ENCODE results near the gene ZNF586.
"Not testable (repeated sequence)": the region's sequence is repeated elsewhere in the genome, so short reads cannot be mapped to it uniquely, and the experiment has no call there.

Gene ZNF586

DNA sequence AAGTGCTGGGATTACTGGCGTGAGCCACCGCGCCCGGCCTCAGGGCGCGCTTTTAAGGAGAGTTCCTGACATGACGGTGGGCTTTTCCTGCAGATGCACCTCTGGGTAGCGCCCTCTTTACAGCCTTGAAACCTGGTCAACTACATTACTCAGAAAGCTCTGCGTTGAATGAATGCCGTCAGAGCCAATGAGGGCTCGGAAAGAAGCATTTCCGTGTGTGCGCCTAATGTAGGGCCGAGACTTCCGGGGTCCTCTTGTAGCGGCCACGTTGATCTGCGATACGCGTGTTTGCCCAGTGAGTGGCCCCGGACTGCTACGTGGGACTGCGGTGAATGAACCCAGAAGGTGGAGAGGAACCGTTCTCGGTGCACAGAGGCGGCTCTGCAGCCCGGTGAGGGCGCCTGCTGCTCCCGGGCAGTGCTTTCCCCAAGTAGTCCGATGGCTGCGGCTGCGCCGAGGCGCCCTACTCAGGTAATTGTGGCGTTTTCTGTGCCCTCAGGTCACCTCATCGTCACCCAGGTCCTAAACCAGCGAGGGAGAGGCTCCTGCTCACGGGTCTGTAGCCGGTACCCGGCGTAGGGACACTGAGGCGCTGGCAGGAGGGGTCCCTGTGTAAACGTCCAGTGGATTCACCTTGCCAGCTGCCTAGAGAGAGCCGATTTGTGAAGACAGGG is 50.1 kb downstream of the ZNF586 start:
- peak; percentile 72 to 97 (median 86) for DNase-seq
- intact Hi-C loops (cut with DNase I), result loop anchor here (10.0 kb wide), 1 partner anchor 335 kb away; the partner anchor contains the start of gene ZNF329

DNA sequence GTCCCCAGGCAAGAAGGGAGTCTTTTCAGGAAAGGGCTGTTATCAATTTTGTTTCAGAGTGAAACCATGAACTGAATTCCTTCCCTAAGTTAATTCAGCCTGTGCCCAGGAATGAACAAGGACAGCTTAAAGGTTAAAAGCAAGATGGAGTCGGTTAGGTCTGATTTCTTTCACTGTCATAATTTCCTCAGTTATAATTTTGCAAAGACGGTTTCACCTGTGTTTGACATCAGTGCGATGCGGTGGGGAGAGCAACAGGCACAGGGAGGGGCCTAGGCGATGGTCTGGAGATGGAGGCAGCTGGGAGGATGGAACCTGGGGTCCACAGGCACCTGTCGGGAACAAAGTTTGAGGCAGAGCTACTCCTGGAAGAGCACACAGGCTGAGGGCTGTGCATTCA is 51.1 kb downstream of the ZNF586 start:
- intact Hi-C loops (cut with DNase I), result no loop called here
- DNase-seq, result no peak

DNA sequence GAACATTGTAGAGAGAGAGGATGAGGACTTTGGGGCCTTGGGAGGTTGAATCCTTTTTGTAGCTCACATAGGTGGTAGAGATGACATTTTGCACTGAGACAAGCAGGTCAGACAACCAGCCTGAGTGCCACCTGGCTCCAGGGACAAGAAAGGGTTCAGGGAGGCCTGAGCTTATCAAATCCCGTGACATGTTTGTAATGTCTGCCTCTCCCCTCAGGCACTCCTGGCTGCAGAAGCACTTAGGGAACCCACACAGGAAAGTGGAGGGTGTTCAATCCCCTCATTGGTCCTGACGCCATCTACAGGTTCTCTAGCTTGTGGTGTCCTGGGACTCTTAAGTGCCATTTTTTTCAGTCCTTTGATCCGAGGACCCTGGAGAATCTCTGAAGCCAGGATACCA is 51.6 kb downstream of the ZNF586 start:
- intact Hi-C loops (cut with DNase I); DNase-seq: not testable (repeated sequence)

DNA sequence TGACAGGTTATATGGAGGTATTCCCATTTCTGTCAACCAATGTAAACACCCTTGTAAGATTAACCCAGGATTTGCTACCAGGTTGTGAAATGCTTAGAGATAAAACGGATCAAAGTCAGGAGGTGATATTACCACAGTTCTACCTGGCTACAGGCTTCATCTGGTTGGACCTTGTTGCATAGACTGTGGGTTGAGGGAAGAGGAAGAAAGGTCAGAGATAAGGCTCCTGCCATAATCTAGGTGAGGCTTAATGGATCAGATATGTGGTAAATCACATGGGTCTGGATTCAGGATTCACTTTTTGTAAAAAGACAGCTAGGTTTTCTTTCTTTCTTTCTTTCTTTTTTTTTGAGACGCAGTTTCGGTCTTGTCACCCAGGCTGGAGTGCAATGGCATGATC is 52.0 kb downstream of the ZNF586 start:
- DNase-seq; intact Hi-C loops (cut with DNase I): not testable (repeated sequence)

DNA sequence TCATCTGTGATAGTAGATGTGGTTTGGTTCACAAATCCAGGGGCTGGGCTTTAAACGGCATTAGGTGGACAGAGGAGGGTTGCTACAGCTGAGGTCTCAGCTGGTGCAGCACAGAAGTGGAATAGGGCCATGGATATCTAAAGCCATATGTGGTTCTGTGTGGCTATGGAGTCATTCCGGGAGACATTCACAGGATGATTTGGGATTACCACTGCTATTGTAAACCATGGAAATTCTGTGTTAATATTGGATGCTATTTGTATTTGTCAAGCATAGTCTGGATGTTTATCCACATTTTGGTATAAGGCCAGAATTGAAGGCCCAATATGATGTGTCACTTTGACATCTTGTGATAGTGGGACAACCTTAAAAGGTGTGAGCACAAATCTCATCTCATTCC is 53.7 kb downstream of the ZNF586 start:
- intact Hi-C loops (cut with DNase I); DNase-seq: not testable (repeated sequence)

DNA sequence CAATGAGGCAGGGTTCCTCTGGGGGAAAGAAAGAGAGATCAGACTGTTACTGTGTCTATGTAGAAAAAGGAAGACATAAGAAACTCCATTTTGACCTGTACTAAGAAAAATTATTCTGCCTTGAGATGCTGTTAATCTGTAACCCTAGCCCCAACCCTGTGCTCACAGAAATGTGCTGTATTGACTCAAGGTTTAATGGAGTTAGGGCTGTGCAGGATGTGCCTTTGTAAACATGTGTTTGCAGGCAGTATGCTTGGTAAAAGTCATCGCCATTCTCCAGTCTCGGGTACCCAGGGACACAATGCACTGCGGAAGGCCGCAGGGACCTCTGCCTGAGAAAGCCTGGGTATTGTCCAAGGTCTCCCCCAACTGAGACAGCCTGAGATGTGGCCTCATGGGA is 54.1 kb downstream of the ZNF586 start:
- intact Hi-C loops (cut with DNase I); DNase-seq: not testable (repeated sequence)

DNA sequence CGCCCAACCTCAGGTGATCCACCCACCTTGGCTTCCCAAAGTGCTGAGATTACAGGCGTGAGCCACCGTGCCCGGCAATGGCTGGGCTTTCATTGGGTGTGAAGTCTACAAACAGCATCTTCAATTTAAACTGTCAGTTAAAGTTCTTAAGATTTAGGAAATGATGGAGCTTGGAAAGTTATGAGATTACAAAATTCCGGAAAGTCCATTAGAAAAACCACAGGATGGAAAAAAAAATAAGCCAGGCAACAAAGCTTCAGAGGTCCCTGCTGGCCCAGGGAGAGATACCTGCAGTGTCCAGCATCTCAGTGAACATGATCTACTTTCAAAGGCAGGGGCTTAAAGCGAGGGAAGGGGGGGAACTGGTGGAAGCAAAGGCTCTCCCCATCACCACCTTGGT is 56.0 kb downstream of the ZNF586 start:
- intact Hi-C loops (cut with DNase I), result no loop called here
- DNase-seq, result no peak

DNA sequence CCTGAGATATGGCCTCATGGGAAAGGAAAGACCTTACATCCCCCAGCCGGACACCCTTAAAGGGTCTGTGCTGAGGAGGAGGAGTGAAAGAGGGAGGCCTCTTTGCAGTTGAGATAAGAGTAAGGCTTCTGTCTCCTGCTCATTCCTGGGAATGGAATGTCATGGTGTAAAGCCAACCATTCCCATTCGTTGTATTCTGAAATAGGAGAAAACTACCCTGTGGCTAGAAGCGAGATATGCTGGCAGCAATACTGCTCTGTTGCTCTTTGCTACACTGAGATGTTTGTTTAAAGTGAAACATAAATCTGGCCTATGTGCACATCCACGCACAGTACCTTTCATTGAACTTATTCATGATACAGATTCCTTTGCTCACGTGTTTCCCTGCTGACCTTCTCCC is 59.8 kb downstream of the ZNF586 start:
- intact Hi-C loops (cut with DNase I), result no loop called here
- no peak for DNase-seq

DNA sequence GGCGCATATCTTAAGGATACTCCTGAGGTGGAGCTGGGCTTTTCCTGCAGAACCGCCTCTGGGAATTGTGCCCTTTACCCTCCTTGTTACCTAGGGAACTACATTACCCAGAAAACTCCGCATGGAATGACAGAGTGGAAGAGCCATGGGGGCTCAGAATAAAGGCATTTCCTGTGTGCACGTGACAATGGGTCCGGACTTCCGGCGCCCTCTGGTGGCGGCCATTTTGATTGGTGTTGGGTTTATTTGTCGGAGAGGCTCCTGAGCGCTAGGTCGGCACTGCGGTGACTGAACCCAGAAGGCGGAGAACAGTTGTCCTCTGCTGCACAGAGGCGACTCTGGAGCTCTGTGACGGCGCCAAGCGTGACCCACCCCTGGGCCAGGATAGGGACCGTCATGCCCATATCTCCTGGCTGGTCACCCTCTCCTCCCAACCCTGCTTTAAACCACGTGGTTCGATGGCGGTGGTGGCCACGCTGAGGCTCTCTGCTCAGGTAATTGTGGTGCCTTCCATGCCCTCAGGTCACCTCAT is 60.7 kb downstream of the ZNF586 start, which contains the start of gene ZNF587B:
Gene ZNF587B (plus strand): TSS at position 229 of the 532 bp plus-strand sequence. CDS start 230 bp downstream, at position 459.
- intact Hi-C loops (cut with DNase I), result no loop called here
- DNase-seq, result peak; percentile 41 to 96 (median 75)
